Lung microvascular endothelial cell (primary cell): ENCODE data around the gene DFFB. TPM values are rescaled to one million over a fixed set of nuclear protein-coding genes. Genes with fewer than 3 reads are reported as not detected.

Source experiments
- DNase-seq, 2 donors: peaks; one replicate each; pipeline versions ENCODE4 v3.0.0 to v3.0.0-alpha.2; 2010; ENCODE audit warnings: low read depth in 2 of 2
- total RNA-seq: library from RNA; depleted of rRNA; stranded (reverse); fragments of >200 nt; gene quantifications from 2 replicates; pipeline ENCODE4 v1.2.1, GENCODE V29; 2014

Gene DFFB
- total RNA-seq, 1 donor from 2014 or later, result 7.5 TPM

DNA sequence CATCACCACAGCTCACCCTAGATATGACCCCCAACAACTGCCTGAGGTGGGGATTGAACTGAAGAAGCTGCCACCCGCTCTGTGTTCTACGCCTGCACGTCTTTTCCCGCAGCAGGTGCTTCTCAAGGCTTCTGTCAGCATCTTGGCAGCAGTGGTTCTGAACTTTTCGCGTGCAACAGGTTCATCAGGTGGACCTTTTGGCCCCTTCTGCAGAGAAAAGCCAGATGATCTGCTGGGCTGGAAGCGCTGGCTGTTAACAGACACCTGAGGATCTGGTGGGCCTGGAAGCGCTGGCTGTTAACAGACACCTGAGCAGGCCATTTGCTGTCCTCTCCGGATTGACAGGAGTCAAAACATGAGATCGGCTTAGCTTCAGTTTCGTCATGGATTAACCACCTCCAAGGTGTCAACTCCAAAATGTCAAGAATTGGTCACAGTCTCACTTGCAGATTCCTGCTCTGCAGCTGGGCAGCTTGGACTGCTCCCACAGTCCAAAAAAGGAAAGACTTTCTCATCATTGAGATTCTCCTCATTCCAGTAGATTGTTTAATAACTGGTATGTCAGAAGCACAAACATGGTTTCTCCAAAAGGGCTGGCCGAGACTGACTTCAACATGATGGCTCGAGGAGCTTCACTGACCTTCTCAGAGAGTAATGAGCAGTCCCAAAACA is 38.1 kb downstream of the DFFB start:
- no peak for DNase-seq

DNA sequence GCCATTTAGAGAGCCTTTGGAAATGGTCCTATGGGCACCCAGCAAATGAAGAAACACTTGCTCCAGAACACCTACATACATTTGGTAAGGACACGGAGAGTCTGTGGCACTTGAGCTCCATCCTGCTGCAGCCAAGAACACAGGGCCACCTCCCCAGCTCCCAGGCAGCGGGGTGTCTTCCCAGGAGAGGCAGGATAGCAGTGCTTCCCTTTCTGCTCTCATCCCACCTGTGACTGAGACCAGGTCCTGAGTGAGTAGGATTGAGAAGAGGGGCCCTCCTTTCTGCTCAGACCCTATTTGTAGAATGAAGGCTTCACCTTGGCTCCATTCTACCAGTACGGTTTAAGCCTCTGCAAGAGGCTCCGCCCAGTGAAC is 38.7 kb downstream of the DFFB start:
- no peak for DNase-seq

DNA sequence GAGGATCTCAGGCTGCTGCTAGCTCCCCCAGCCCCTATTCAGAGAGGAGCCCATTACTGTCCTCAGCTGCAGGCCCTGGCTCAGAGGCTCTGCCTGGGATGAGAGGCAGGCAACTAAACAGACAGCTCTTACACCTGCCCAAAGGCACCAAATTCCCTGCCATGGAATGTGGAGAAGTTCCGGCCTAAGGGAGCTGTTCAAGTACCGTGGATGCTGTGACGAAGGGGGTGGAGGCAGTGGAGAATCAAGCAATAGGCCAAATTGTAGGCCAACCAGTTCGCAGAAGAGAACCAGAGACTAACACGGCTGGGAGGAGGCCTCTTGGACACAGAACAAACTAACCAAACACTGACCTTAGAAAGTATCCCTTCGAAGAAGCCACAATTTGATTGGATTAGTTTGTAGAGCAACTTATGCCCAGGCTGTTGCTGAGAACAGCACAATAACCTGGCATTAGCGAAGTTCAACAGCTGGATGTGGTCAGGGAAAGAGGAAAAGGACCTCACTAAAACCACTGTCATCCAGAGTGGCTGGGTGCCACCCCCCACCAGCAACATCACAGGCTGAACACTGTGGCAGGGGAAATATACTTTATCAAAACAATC is 39.2 kb downstream of the DFFB start:
- DNase-seq, result no peak

- no peak for DNase-seq
These were observed 41.1 kb downstream of the DFFB start for GRCh38 chr1:3898475-3898735.

DNA sequence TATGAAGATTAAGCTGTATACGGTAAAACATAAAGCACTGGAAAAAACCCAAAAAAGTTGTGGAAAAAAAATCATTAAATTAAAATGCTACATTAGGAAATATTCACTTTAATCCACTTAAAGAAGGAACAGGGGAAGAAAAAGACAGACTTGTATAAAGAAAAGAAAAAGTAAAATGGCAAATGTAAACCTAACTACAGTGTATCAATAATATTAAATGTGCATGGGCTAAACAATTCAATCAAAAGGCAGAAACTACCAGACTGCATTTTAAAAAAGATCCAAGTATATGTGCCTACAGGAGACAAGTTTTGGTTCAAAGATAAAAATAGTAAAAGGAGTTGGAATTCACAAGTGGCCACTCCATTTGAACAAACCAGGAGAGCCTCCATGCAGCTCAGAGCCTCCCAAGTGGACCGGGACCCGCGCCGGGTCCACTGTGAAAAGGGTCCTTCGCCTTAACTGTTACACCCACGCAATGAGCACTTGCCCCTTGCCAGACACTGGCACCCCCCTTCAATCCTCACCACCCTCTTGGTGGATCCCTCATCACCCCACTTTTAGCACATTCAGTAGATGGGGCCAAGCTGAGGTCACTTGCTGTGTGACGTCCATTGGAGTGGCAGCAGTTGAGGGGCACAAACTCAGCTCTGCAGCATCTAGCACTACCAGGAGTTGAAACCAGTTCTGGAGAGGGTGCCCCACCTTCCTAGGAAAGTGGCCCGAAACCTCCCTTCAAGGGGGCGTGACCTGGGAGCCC is 41.9 kb downstream of the DFFB start:
- DNase-seq, result peak; percentile 5 to 7

DNA sequence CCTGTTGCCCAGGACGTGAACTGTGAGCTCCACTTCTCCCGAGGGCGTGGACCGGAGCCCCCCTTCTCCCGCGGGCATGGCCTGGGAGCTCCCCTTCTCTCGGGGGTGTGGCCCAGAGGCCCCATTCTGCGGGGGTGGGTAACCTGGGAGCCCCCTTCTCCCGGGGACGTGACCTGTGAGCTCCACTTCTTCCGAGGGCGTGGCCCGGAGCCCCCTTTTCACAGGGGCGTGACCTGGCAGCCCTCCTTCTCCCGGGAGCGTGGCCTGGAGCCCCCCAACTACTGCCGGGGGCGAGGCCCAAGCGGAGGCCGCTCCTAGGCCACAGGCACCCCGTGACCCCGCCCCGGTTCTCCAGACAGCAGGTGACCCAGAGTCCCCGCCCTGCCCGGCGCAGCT is 42.5 kb downstream of the DFFB start:
- DNase-seq, result no peak

GRCh38 chr1:3900150-3900968 is 43.1 kb downstream of the DFFB start, which contains the start of gene C1orf174:
Gene C1orf174, minus strand, starts transcription at chr1:3900272. Its CDS starts 86 bp downstream, at chr1:3900186.
- DNase-seq, result peak; percentile 98 to 99

GRCh38 chr1:3900969-3901529 is 43.8 kb downstream of the DFFB start:
- DNase-seq, result peak; percentile 98 to 99

- no peak for DNase-seq
These were observed 44.8 kb downstream of the DFFB start for GRCh38 chr1:3902111-3902511.

DNA sequence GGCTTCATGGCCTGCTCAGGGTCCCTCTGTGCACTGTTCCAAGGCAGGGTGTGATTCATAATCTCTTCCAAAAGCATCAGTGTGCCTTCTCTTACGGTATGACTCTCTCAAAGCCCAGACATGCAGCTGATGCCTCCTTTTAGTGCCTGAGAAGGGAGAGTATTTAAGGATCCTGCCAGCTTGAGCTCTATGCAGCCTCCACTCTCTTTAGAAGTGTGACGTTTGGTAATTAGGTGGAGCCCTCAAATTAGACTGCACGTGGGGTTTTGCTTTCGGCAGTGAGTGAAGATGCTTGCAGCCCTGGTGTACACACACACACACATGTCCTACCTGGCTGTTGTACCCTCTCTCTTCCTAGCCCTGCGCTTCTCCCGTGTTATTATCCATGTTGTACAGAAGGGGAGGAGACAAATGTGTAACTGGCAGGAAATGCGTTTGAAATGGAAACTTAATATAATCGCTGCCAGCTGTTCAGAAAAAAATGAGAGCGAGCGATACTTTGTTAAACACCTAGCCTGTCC is 45.4 kb downstream of the DFFB start:
- peak in 1 of 2 donors; percentile 56 for DNase-seq

GRCh38 chr1:3903141-3904005 is 46.1 kb downstream of the DFFB start:
- no peak for DNase-seq

- no peak for DNase-seq
These were observed 46.9 kb downstream of the DFFB start for GRCh38 chr1:3904006-3904842.

DNA sequence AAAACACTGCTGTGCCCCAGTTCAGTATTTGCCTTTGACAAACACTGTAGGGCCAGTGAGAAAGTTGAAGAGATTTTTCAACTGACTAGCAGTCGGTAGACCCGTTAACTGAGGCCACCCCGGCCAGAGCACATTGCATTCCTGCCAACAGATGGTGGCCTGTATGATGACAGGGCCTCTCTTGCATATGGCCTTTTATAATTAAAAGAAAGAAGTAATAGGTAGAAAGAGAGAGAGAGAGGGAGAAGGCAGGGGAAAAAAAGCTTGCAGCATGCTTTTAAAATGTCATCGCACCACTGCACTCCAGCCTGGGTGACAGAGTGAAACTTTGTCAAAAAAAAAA is 47.5 kb downstream of the DFFB start:
- DNase-seq, result no peak

GRCh38 chr1:3905266-3905952 is 48.1 kb downstream of the DFFB start:
- DNase-seq, result no peak

GRCh38 chr1:3905953-3906671 is 48.8 kb downstream of the DFFB start:
- DNase-seq, result no peak

GRCh38 chr1:3906672-3907020 is 49.4 kb downstream of the DFFB start:
- DNase-seq, result no peak

DNA sequence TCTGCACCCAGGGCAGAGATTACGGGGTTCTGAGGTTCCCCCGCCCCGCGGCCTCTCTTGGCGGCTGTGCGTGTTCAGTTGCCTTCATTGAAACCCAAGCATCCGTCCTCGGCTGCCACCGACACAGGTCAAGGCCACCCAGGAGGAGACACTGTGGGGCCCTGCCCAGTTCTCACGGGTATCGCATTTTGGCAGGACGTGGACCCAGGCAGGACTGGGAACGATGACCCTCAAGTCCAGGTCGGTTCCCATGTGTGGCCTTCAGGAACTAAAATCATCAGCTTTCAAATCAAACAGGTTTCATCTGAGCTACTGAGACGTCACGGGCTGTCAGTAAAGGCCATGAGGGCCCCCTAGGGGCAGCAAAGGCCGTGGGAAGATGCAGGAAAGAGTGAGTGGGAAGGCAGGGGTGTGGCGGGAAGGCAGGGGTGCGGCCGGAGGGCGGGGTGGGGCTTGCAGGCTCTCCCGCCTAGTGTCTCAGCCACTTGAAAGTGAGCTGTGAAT is 49.8 kb downstream of the DFFB start:
- DNase-seq, result peak in 1 of 2 donors; percentile 7

DNA sequence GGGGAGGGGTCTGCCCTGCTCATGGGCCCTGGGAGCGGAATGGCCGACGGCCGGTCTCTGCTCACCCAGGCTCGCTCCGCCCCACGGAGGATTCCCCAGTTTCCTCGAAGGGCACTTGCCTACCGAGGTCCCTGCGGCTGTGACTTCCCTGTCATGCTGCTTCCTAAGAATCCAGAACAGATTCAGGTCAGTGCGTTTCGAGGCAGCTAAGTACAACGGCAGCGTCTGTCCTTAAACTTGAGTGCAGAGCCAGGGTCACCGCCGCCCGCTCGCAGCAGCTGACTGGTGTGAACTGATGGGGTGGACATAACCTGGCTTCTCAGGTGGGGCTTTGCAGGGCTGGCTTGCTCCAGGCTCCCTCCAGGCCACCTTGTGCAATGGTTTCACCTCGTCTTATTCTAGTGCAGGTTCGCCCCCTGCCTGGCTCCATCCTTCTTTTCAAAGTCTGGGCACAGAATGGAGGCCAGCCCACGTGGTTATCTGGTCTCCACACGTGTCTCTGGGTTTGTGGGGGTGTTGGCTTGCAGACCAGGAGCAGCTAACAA is 50.4 kb downstream of the DFFB start:
- no peak for DNase-seq
